Cardiac muscle cell (in vitro differentiated cells and primary cell): ENCODE results near the gene SLC24A3. TPM values are rescaled to one million over a fixed set of nuclear protein-coding genes. Genes with fewer than 3 reads are reported as not detected.

Experiments used
- DNase-seq, 2 donors: peaks; one replicate each; pipeline versions ENCODE4 v3.0.0 to v3.0.0-alpha.2; 2010 to 2017; ENCODE audit warnings: low read depth in 1 of 2, low spot score in 1 of 2
- H3K27ac ChIP-seq: fragments of 200-600 bp; sonication (generic); 2 replicates; pipeline ENCODE4 v1.5.1; 2016
- H3K27me3 ChIP-seq: fragments of 200-600 bp; sonication (generic); 2 replicates; pipeline ENCODE4 v1.6.0; 2016; ENCODE audit warnings: control low read depth
- H3K36me3 ChIP-seq: fragments of 200-600 bp; sonication (generic); 2 replicates; pipeline ENCODE4 v1.5.1; 2016; ENCODE audit warnings: control low read depth
- H3K4me1 ChIP-seq: fragments of 200-600 bp; sonication (generic); 2 replicates; pipeline ENCODE4 v1.8.1; 2017; ENCODE audit warnings: low read depth, mild to moderate bottlenecking, mixed run types
- H3K4me3 ChIP-seq: fragments of 200-600 bp; sonication (generic); 2 replicates; pipeline ENCODE4 v1.5.1; 2016; ENCODE audit warnings: mild to moderate bottlenecking
- H3K9me3 ChIP-seq: fragments of 200-600 bp; sonication (generic); 2 replicates; pipeline ENCODE4 v1.5.1; 2017; ENCODE audit warnings: low read depth, mild to moderate bottlenecking, control low read depth
- CTCF ChIP-seq: IDR thresholded peaks from 2 replicates; pipeline ENCODE4 v1.5.1; 2012; ENCODE audit warnings: low read depth, mild to moderate bottlenecking, low read length
- polyA plus RNA-seq: library from polyadenylated mRNA; unstranded; fragments of >200 nt; fragmentation: Nextera tagmentation; extraction: Ambion mirVana; gene quantifications from 2 replicates; pipeline ENCODE4 v1.2.1, GENCODE V29; 2016
- total RNA-seq: library from RNA; depleted of rRNA; stranded (reverse); fragments of >200 nt; gene quantifications from 2 replicates; pipeline ENCODE4 v1.2.3, GENCODE V29; 2016

The SLC24A3 gene
- total and polyA plus RNA-seq, 2 experiments from 2014 or later, result 1.6 to 1.7 TPM

- Histone ChIP-seq H3K9me3 (no peaks in the 10 kb centered on the region), H3K27me3 (no peaks in the 10 kb centered on the region), H3K4me1 (no peaks in the 10 kb centered on the region), H3K27ac (no peak overlapping the region), H3K4me3 (no peak overlapping the region), H3K36me3 (no peaks in the 10 kb centered on the region)
- DNase-seq, result no peak
- no peak for TF ChIP-seq CTCF
These were observed 64.9 kb downstream of the SLC24A3 start for GRCh38 chr20:19277381-19277780.

- no peaks in the 10 kb centered on the region for H3K9me3 ChIP-seq
- H3K27me3 ChIP-seq, result no peaks in the 10 kb centered on the region
- H3K4me3 ChIP-seq, result no peak overlapping the region
- DNase-seq, result no peak
- H3K4me1 ChIP-seq, result no peaks in the 10 kb centered on the region
- no peaks in the 10 kb centered on the region for H3K36me3 ChIP-seq
- no peak overlapping the region for H3K27ac ChIP-seq
- no peak for TF ChIP-seq CTCF
These were observed 71.1 kb downstream of the SLC24A3 start for GRCh38 chr20:19283490-19284025.

GRCh38 chr20:19284400-19285178 is 72.1 kb downstream of the SLC24A3 start:
- Histone ChIP-seq H3K4me1 (no peaks in the 10 kb centered on the region), H3K9me3 (no peaks in the 10 kb centered on the region)
- no peak for TF ChIP-seq CTCF

GRCh38 chr20:19285436-19285835 is 73.0 kb downstream of the SLC24A3 start:
- no peak for DNase-seq
- Histone ChIP-seq H3K9me3 (no peaks in the 10 kb centered on the region), H3K27ac (no peak overlapping the region), H3K27me3 (no peaks in the 10 kb centered on the region), H3K36me3 (no peaks in the 10 kb centered on the region), H3K4me3 (no peak overlapping the region), H3K4me1 (no peaks in the 10 kb centered on the region)
- TF ChIP-seq CTCF, result no peak

More at GRCh38 chr20:19284400-19285178, 72.1 kb downstream of the SLC24A3 start:
- no peak for DNase-seq
- Histone ChIP-seq H3K36me3 (no peaks in the 10 kb centered on the region), H3K4me3 (no peak overlapping the region), H3K27ac (no peak overlapping the region), H3K27me3 (no peaks in the 10 kb centered on the region)

DNA sequence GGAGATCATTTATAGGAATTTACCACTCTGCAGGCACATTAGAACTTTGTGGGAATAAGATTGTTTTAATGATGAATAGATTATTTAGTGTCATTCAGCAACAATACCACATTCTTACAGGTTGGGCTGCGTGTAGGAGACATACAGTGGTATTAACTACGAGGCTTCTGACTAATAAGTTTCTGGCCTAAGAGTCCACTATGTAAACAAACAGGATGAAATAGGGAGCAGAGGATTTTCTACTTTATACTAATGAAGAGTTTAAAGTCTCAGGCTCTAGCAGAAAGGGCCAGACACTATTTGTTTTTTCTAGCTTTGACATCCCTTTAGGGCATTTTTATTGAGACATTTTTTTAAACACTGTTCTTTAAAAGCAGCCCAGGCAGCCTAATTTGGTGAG is 75.6 kb downstream of the SLC24A3 start:
- Histone ChIP-seq H3K4me1 (no peaks in the 10 kb centered on the region), H3K36me3 (no peaks in the 10 kb centered on the region), H3K9me3 (no peaks in the 10 kb centered on the region), H3K4me3 (no peak overlapping the region), H3K27me3 (no peaks in the 10 kb centered on the region), H3K27ac (no peak overlapping the region)
- no peak for DNase-seq
- no peak for TF ChIP-seq CTCF
